ENCODE results near the gene TPM1.

GRCh38 chr15:63039811-63040210 lies 2.7 kb upstream of the TPM1 start:
- no peak for TF ChIP-seq POLR2A (IDR thresholded peaks at IDR 0.05; ENCODE audit: low read depth)
- TF ChIP-seq CTCF (IDR thresholded peaks at IDR 0.05): no peak
- no peak for TF ChIP-seq EP300 (IDR thresholded peaks at IDR 0.05)
- no peak for TF ChIP-seq POLR2AphosphoS5 (IDR thresholded peaks at IDR 0.05)
